GM23338 (cell line): ENCODE measurements around the gene STX4. TPM values are rescaled to one million over a fixed set of nuclear protein-coding genes. Genes with fewer than 3 reads are reported as not detected.

Experiments used
- ATAC-seq: fragments of 200-7000 bp; cut with Tn5 transposase; 3 replicates; pipeline ENCODE4 v1.9.1; 2020
- DNase-seq: peaks from one replicate; pipeline ENCODE4 v3.0.0-alpha.2; 2015; ENCODE audit warnings: low spot score
- H2AFZ ChIP-seq: fragments of 200-600 bp; sonication (generic); 2 replicates; pipeline ENCODE4 v1.8.0; 2016; ENCODE audit warnings: antibody characterized with exemption, mild to moderate bottlenecking, moderate library complexity
- H3F3A ChIP-seq: fragments of 200-600 bp; sonication (generic); replicated peaks from 2 replicates; pipeline ENCODE4 v1.8.0; 2017; ENCODE audit warnings: antibody characterized with exemption, mixed run types, low read depth
- H3K27ac ChIP-seq: fragments of 200-600 bp; sonication (generic); 2 replicates; pipeline ENCODE4 v1.6.1; 2016; ENCODE audit warnings: low read depth
- H3K27me3 ChIP-seq: fragments of 200-600 bp; sonication (generic); 2 replicates; pipeline ENCODE4 v1.8.0; 2016; ENCODE audit warnings: mild to moderate bottlenecking, mixed run types, moderate library complexity; ENCODE audit not compliant: insufficient read depth
- H3K36me3 ChIP-seq: fragments of 200-600 bp; sonication (generic); 2 replicates; pipeline ENCODE4 v1.8.0; 2016; ENCODE audit warnings: mild to moderate bottlenecking; ENCODE audit not compliant: insufficient read depth
- H3K4me1 ChIP-seq: fragments of 200-600 bp; sonication (generic); 2 replicates; pipeline ENCODE4 v1.8.0; 2016; ENCODE audit warnings: mild to moderate bottlenecking, moderate library complexity; ENCODE audit not compliant: insufficient read depth
- H3K4me2 ChIP-seq: fragments of 200-600 bp; sonication (generic); 2 replicates; pipeline ENCODE4 v1.7.1; 2017; ENCODE audit warnings: mixed run types
- H3K4me3 ChIP-seq: fragments of 200-600 bp; sonication (generic); 2 replicates; pipeline ENCODE4 v1.6.1; 2016; ENCODE audit warnings: mixed run types
- H3K79me2 ChIP-seq: fragments of 200-600 bp; sonication (generic); replicated peaks from 2 replicates; pipeline ENCODE4 v1.8.0; 2017; ENCODE audit warnings: mild to moderate bottlenecking; ENCODE audit not compliant: insufficient read depth
- H3K9me2 ChIP-seq: fragments of 200-600 bp; sonication (generic); 2 replicates; pipeline ENCODE4 v1.8.0; 2017; ENCODE audit not compliant: insufficient read depth
- H4K20me1 ChIP-seq: fragments of 200-600 bp; sonication (generic); replicated peaks from 2 replicates; pipeline ENCODE4 v1.8.0; 2017; ENCODE audit warnings: mild to moderate bottlenecking; ENCODE audit not compliant: insufficient read depth
- H3K27ac Mint-ChIP-seq: 2 replicates; pipeline ENCODE4 v1.8.0; 2020; ENCODE audit warnings: inconsistent platforms, mild to moderate bottlenecking, moderate library complexity, mixed read lengths
- H3K27me3 Mint-ChIP-seq: 3 replicates; pipeline ENCODE4 v1.8.0; 2022; ENCODE audit warnings: low read depth, mild to moderate bottlenecking, moderate library complexity, mixed read lengths, inconsistent platforms; ENCODE audit not compliant: insufficient read depth, poor library complexity
- H3K36me3 Mint-ChIP-seq: 3 replicates; pipeline ENCODE4 v1.8.0; 2021; ENCODE audit warnings: low read depth, mild to moderate bottlenecking, inconsistent platforms, moderate library complexity, mixed read lengths
- H3K4me1 Mint-ChIP-seq: 3 replicates; pipeline ENCODE4 v1.8.0; 2020; ENCODE audit warnings: mild to moderate bottlenecking, inconsistent platforms, mixed read lengths
- H3K4me3 Mint-ChIP-seq: 3 replicates; pipeline ENCODE4 v1.8.0; 2021; ENCODE audit warnings: moderate library complexity, mild to moderate bottlenecking, inconsistent platforms, mixed read lengths
- H3K9me3 Mint-ChIP-seq: 3 replicates; pipeline ENCODE4 v1.8.0; 2020; ENCODE audit warnings: moderate library complexity, mild to moderate bottlenecking, inconsistent platforms, mixed read lengths
- CREB1 ChIP-seq: fragments of 250-450 bp; sonication (Bioruptor Pico); IDR thresholded peaks from 2 replicates; pipeline ENCODE4 v1.5.0; 2020; ENCODE audit warnings: low read depth, mild to moderate bottlenecking, moderate library complexity
- EZH2 ChIP-seq: fragments of 200-600 bp; sonication (generic); IDR thresholded peaks from one replicate; pipeline ENCODE4 v1.8.0; 2017; ENCODE audit warnings: antibody characterized with exemption, mild to moderate bottlenecking, low read depth; ENCODE audit not compliant: unreplicated experiment
- EZH2phosphoT487 ChIP-seq: fragments of 200-600 bp; sonication (generic); IDR thresholded peaks from one replicate; pipeline ENCODE4 v1.8.1; 2018; ENCODE audit warnings: antibody characterized with exemption; ENCODE audit not compliant: unreplicated experiment
- JUNB ChIP-seq: IDR thresholded peaks from one replicate; pipeline ENCODE4 v1.6.1; 2016; ENCODE audit warnings: antibody characterized with exemption; ENCODE audit not compliant: unreplicated experiment
- NANOG ChIP-seq: IDR thresholded peaks from 2 replicates; pipeline ENCODE4 v1.6.1; 2016; ENCODE audit warnings: antibody characterized with exemption, borderline replicate concordance
- POLR2AphosphoS5 ChIP-seq: IDR thresholded peaks from 2 replicates; pipeline ENCODE4 v1.6.1; 2016; ENCODE audit warnings: antibody characterized with exemption, low read depth
- STAT1 ChIP-seq: IDR thresholded peaks from one replicate; pipeline ENCODE4 v1.6.1; 2016; ENCODE audit warnings: antibody characterized with exemption; ENCODE audit not compliant: unreplicated experiment
- ZNF114 ChIP-seq: fragments of 250-450 bp; sonication (Bioruptor Pico); IDR thresholded peaks from 2 replicates; pipeline ENCODE4 v1.5.0; 2020; ENCODE audit warnings: mild to moderate bottlenecking, moderate library complexity
- ZNF331 ChIP-seq: fragments of 250-450 bp; sonication (Bioruptor Pico); IDR thresholded peaks from 2 replicates; pipeline ENCODE4 v1.5.0; 2020; ENCODE audit warnings: low read depth, mild to moderate bottlenecking, moderate library complexity
- polyA plus RNA-seq: library from polyadenylated mRNA; unstranded; fragments of >200 nt; fragmentation: Nextera tagmentation; extraction: Ambion mirVana; gene quantifications from 2 replicates; pipeline ENCODE4 v1.2.1, GENCODE V29; 2016
- total RNA-seq: library from RNA; depleted of rRNA; stranded (reverse); fragments of >200 nt; shearing (Covaris generic); gene quantifications from 2 replicates; pipeline ENCODE4 v1.2.3, GENCODE V29; 2014
- TF ChIP-seq, protein P1 (sequence below): fragments of 250-450 bp; sonication (Bioruptor Pico); IDR thresholded peaks from 2 replicates; pipeline ENCODE4 v1.5.0; 2020; ENCODE audit warnings: mild to moderate bottlenecking, moderate library complexity
- TF ChIP-seq, protein P2 (sequence below), 2 experiments: fragments of 200-600 bp in 1 of 2; sonication (generic) in 1 of 2; conservative IDR thresholded peaks; 2 replicates each; pipeline versions ENCODE4 v1.5.1 to v1.6.1; 2016 to 2017; ENCODE audit warnings: antibody characterized with exemption in 2 of 2, low read depth in 2 of 2, mild to moderate bottlenecking in 2 of 2, moderate library complexity in 1 of 2
- TF ChIP-seq, protein P3 (sequence below): IDR thresholded peaks from one replicate; pipeline ENCODE4 v1.6.1; 2018; ENCODE audit warnings: antibody characterized with exemption; ENCODE audit not compliant: unreplicated experiment
- TF ChIP-seq, protein P4 (sequence below): IDR thresholded peaks from 2 replicates; pipeline ENCODE4 v1.6.1; 2016; ENCODE audit warnings: antibody characterized with exemption

STX4 gene
- total and polyA plus RNA-seq, 2 experiments from 2014 or later, result 13.0 to 39.3 TPM

DNA sequence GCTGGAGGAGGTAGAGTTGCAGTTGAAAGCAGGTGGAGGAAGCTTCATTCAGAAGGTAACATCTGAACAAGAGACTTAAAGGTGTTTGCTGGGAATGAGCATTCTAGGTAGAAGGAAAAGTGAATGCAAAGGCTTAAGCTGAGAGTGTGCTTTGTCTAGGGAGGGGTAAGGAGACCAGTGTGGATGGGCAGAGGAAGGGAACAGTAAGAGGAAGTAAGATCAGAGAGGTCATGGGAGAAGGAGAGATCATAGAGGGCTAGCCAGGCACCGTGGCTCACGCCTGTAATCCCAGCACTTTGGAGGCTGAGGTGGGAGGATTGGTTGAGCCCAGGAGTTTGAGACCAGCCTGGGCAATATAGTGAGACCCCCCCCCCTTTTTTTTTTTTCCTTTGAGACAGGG lies 3.3 kb downstream of the STX4 start:
- H3K27ac ChIP-seq, result no peak overlapping the region
- no peak overlapping the region for H3K4me2 ChIP-seq
- H3K9me3 Mint-ChIP-seq, result no peaks in the 10 kb centered on the region; the same call in 2 of the 3 replicates
- H2AFZ ChIP-seq, result no peak overlapping the region
- no peaks in the 10 kb centered on the region; the same call in 1 of the 2 replicates for H3K36me3 ChIP-seq
- no peak for TF ChIP-seq ZNF114 (CRISPR knock-in tag)
- TF ChIP-seq, protein P1, sequence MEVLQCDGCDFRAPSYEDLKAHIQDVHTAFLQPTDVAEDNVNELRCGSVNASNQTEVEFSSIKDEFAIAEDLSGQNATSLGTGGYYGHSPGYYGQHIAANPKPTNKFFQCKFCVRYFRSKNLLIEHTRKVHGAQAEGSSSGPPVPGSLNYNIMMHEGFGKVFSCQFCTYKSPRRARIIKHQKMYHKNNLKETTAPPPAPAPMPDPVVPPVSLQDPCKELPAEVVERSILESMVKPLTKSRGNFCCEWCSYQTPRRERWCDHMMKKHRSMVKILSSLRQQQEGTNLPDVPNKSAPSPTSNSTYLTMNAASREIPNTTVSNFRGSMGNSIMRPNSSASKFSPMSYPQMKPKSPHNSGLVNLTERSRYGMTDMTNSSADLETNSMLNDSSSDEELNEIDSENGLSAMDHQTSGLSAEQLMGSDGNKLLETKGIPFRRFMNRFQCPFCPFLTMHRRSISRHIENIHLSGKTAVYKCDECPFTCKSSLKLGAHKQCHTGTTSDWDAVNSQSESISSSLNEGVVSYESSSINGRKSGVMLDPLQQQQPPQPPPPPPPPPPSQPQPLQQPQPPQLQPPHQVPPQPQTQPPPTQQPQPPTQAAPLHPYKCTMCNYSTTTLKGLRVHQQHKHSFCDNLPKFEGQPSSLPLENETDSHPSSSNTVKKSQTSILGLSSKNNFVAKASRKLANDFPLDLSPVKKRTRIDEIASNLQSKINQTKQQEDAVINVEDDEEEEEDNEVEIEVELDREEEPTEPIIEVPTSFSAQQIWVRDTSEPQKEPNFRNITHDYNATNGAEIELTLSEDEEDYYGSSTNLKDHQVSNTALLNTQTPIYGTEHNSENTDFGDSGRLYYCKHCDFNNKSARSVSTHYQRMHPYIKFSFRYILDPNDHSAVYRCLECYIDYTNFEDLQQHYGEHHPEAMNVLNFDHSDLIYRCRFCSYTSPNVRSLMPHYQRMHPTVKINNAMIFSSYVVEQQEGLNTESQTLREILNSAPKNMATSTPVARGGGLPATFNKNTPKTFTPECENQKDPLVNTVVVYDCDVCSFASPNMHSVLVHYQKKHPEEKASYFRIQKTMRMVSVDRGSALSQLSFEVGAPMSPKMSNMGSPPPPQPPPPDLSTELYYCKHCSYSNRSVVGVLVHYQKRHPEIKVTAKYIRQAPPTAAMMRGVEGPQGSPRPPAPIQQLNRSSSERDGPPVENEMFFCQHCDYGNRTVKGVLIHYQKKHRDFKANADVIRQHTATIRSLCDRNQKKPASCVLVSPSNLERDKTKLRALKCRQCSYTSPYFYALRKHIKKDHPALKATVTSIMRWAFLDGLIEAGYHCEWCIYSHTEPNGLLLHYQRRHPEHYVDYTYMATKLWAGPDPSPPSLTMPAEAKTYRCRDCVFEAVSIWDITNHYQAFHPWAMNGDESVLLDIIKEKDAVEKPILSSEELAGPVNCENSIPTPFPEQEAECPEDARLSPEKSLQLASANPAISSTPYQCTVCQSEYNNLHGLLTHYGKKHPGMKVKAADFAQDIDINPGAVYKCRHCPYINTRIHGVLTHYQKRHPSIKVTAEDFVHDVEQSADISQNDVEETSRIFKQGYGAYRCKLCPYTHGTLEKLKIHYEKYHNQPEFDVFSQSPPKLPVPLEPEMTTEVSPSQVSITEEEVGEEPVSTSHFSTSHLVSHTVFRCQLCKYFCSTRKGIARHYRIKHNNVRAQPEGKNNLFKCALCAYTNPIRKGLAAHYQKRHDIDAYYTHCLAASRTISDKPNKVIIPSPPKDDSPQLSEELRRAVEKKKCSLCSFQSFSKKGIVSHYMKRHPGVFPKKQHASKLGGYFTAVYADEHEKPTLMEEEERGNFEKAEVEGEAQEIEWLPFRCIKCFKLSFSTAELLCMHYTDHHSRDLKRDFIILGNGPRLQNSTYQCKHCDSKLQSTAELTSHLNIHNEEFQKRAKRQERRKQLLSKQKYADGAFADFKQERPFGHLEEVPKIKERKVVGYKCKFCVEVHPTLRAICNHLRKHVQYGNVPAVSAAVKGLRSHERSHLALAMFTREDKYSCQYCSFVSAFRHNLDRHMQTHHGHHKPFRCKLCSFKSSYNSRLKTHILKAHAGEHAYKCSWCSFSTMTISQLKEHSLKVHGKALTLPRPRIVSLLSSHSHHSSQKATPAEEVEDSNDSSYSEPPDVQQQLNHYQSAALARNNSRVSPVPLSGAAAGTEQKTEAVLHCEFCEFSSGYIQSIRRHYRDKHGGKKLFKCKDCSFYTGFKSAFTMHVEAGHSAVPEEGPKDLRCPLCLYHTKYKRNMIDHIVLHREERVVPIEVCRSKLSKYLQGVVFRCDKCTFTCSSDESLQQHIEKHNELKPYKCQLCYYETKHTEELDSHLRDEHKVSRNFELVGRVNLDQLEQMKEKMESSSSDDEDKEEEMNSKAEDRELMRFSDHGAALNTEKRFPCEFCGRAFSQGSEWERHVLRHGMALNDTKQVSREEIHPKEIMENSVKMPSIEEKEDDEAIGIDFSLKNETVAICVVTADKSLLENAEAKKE (CRISPR knock-in tag), result no peak
- no peak for TF ChIP-seq NANOG
- no peak for TF ChIP-seq EZH2
- TF ChIP-seq STAT1, result no peak
- TF ChIP-seq, protein P2, sequence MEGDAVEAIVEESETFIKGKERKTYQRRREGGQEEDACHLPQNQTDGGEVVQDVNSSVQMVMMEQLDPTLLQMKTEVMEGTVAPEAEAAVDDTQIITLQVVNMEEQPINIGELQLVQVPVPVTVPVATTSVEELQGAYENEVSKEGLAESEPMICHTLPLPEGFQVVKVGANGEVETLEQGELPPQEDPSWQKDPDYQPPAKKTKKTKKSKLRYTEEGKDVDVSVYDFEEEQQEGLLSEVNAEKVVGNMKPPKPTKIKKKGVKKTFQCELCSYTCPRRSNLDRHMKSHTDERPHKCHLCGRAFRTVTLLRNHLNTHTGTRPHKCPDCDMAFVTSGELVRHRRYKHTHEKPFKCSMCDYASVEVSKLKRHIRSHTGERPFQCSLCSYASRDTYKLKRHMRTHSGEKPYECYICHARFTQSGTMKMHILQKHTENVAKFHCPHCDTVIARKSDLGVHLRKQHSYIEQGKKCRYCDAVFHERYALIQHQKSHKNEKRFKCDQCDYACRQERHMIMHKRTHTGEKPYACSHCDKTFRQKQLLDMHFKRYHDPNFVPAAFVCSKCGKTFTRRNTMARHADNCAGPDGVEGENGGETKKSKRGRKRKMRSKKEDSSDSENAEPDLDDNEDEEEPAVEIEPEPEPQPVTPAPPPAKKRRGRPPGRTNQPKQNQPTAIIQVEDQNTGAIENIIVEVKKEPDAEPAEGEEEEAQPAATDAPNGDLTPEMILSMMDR (conservative IDR thresholded peaks at IDR 0.05; ENCODE audit: low read depth in 2 of 2), result no peak
- no peak for TF ChIP-seq ZNF331 (CRISPR knock-in tag)
- TF ChIP-seq, protein P3, sequence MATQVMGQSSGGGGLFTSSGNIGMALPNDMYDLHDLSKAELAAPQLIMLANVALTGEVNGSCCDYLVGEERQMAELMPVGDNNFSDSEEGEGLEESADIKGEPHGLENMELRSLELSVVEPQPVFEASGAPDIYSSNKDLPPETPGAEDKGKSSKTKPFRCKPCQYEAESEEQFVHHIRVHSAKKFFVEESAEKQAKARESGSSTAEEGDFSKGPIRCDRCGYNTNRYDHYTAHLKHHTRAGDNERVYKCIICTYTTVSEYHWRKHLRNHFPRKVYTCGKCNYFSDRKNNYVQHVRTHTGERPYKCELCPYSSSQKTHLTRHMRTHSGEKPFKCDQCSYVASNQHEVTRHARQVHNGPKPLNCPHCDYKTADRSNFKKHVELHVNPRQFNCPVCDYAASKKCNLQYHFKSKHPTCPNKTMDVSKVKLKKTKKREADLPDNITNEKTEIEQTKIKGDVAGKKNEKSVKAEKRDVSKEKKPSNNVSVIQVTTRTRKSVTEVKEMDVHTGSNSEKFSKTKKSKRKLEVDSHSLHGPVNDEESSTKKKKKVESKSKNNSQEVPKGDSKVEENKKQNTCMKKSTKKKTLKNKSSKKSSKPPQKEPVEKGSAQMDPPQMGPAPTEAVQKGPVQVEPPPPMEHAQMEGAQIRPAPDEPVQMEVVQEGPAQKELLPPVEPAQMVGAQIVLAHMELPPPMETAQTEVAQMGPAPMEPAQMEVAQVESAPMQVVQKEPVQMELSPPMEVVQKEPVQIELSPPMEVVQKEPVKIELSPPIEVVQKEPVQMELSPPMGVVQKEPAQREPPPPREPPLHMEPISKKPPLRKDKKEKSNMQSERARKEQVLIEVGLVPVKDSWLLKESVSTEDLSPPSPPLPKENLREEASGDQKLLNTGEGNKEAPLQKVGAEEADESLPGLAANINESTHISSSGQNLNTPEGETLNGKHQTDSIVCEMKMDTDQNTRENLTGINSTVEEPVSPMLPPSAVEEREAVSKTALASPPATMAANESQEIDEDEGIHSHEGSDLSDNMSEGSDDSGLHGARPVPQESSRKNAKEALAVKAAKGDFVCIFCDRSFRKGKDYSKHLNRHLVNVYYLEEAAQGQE, result no peak
- TF ChIP-seq EZH2phosphoT487, result no peak
- TF ChIP-seq CREB1 (CRISPR knock-in tag), result no peak
- TF ChIP-seq, protein P4, sequence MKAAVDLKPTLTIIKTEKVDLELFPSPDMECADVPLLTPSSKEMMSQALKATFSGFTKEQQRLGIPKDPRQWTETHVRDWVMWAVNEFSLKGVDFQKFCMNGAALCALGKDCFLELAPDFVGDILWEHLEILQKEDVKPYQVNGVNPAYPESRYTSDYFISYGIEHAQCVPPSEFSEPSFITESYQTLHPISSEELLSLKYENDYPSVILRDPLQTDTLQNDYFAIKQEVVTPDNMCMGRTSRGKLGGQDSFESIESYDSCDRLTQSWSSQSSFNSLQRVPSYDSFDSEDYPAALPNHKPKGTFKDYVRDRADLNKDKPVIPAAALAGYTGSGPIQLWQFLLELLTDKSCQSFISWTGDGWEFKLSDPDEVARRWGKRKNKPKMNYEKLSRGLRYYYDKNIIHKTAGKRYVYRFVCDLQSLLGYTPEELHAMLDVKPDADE, result no peak
- no peak for TF ChIP-seq POLR2AphosphoS5
- no peak for TF ChIP-seq JUNB
- no peak overlapping the region for H3K4me3 Mint-ChIP-seq
- H3K4me1 ChIP-seq, result peaks cover 9% of the 10 kb centered on the region
- no peak overlapping the region for H3K4me3 ChIP-seq
- H3K79me2 ChIP-seq, result no peaks in the 10 kb centered on the region; the same call in 1 of the 2 replicates
- H3K9me2 ChIP-seq, result no peaks in the 10 kb centered on the region
- H3F3A ChIP-seq, result peaks cover 16% of the 10 kb centered on the region
- H3K27ac Mint-ChIP-seq, result no peak overlapping the region
- peaks cover 12% of the 10 kb centered on the region for H3K27me3 Mint-ChIP-seq
- no peak for DNase-seq
- peaks cover 6% of the 10 kb centered on the region for H3K36me3 Mint-ChIP-seq
- H3K4me1 Mint-ChIP-seq, result peaks cover 8% of the 10 kb centered on the region; the same call in 1 of the 3 replicates
- H4K20me1 ChIP-seq, result no peaks in the 10 kb centered on the region
- ATAC-seq, result no peak
- no peaks in the 10 kb centered on the region for H3K27me3 ChIP-seq
